ENCODE measurements around the gene KCTD10. TPM values are rescaled to one million over a fixed set of nuclear protein-coding genes. Genes with fewer than 3 reads are reported as not detected.
A peak's percentile ranks its signal among the peaks of the same experiment; 100 is the strongest.
"Not testable (repeated sequence)": the region's sequence is repeated elsewhere in the genome, so short reads cannot be mapped to it uniquely, and the experiment has no call there.

Gene KCTD10
- total RNA-seq, 1 experiment from 2014 or later, result 44.7 TPM

DNA sequence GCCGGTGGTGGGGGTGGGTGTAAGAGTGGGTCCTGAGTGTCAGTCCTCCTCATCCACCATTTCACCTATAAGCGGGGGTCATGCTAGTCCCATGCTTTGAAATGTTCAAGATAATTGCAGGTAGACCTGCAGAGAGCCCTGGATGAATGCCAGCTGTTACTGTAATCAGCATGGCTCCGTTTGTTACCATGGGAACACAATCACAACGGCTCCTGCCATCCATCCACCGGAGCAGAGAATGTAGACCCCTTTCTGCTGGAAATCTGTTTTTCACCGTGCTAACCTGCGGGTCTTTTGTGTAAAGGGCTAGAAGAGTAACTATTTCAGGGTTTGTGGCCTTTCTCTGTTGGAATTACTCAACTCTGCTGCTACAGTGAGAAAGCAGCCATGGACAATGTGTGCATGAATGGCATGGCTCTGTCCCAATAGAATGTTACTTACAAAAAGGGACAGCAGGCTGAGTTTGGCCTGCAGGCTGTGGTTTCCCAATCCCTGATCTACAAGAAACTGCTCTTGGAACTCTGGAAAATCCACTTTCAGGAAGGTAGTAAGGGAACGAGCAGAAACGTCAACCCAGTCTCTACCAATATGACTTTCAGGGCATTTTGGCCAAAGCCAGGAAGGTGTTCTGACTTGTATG, 36.1 kb downstream of the KCTD10 start:
- no peak overlapping the region for H3K27ac Mint-ChIP-seq
- ChIA-PET CTCF (interaction anchor here (1.0 to 1.7 kb wide), 4 partner anchors 8 to 157 kb away, joined by 3 to 7 read pairs (median 4); no protein-coding TSS in a partner anchor), POLR2A (no interaction called here)
- DNase-seq (ENCODE audit: low spot score) (no peak), ATAC-seq (peak; percentile 63)
- H3K36me3 Mint-ChIP-seq, result peaks cover under 1% of the 10 kb centered on the region; the same call in 1 of the 2 replicates
- H3K27me3 Mint-ChIP-seq (ENCODE audit: low read depth), result no peaks in the 10 kb centered on the region; the same call in 1 of the 2 replicates
- peaks cover 18% of the 10 kb centered on the region for H3K4me1 Mint-ChIP-seq
- no peak for TF ChIP-seq TEAD1 (CRISPR knock-in tag; IDR thresholded peaks at IDR 0.05)
- TF ChIP-seq, protein P1, sequence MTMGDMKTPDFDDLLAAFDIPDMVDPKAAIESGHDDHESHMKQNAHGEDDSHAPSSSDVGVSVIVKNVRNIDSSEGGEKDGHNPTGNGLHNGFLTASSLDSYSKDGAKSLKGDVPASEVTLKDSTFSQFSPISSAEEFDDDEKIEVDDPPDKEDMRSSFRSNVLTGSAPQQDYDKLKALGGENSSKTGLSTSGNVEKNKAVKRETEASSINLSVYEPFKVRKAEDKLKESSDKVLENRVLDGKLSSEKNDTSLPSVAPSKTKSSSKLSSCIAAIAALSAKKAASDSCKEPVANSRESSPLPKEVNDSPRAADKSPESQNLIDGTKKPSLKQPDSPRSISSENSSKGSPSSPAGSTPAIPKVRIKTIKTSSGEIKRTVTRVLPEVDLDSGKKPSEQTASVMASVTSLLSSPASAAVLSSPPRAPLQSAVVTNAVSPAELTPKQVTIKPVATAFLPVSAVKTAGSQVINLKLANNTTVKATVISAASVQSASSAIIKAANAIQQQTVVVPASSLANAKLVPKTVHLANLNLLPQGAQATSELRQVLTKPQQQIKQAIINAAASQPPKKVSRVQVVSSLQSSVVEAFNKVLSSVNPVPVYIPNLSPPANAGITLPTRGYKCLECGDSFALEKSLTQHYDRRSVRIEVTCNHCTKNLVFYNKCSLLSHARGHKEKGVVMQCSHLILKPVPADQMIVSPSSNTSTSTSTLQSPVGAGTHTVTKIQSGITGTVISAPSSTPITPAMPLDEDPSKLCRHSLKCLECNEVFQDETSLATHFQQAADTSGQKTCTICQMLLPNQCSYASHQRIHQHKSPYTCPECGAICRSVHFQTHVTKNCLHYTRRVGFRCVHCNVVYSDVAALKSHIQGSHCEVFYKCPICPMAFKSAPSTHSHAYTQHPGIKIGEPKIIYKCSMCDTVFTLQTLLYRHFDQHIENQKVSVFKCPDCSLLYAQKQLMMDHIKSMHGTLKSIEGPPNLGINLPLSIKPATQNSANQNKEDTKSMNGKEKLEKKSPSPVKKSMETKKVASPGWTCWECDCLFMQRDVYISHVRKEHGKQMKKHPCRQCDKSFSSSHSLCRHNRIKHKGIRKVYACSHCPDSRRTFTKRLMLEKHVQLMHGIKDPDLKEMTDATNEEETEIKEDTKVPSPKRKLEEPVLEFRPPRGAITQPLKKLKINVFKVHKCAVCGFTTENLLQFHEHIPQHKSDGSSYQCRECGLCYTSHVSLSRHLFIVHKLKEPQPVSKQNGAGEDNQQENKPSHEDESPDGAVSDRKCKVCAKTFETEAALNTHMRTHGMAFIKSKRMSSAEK (CRISPR knock-in tag; IDR thresholded peaks at IDR 0.05; ENCODE audit: borderline replicate concordance), result no peak
- no peak for TF ChIP-seq FOXK1 (CRISPR knock-in tag; IDR thresholded peaks at IDR 0.05)
- TF ChIP-seq KAT7 (CRISPR knock-in tag; IDR thresholded peaks at IDR 0.05; ENCODE audit: borderline replicate concordance), result no peak
- no peak for TF ChIP-seq ETV6 (CRISPR knock-in tag; IDR thresholded peaks at IDR 0.05)
- TF ChIP-seq, protein P2, sequence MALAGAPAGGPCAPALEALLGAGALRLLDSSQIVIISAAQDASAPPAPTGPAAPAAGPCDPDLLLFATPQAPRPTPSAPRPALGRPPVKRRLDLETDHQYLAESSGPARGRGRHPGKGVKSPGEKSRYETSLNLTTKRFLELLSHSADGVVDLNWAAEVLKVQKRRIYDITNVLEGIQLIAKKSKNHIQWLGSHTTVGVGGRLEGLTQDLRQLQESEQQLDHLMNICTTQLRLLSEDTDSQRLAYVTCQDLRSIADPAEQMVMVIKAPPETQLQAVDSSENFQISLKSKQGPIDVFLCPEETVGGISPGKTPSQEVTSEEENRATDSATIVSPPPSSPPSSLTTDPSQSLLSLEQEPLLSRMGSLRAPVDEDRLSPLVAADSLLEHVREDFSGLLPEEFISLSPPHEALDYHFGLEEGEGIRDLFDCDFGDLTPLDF (CRISPR knock-in tag; IDR thresholded peaks at IDR 0.05), result no peak
- no peak for TF ChIP-seq ZNF416 (CRISPR knock-in tag; IDR thresholded peaks at IDR 0.05)
- TF ChIP-seq, protein P3, sequence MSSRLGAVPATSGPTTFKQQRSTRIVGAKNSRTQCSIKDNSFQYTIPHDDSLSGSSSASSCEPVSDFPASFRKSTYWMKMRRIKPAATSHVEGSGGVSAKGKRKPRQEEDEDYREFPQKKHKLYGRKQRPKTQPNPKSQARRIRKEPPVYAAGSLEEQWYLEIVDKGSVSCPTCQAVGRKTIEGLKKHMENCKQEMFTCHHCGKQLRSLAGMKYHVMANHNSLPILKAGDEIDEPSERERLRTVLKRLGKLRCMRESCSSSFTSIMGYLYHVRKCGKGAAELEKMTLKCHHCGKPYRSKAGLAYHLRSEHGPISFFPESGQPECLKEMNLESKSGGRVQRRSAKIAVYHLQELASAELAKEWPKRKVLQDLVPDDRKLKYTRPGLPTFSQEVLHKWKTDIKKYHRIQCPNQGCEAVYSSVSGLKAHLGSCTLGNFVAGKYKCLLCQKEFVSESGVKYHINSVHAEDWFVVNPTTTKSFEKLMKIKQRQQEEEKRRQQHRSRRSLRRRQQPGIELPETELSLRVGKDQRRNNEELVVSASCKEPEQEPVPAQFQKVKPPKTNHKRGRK (CRISPR knock-in tag; IDR thresholded peaks at IDR 0.05; ENCODE audit: borderline replicate concordance), result no peak
- TF ChIP-seq FOXJ3 (CRISPR knock-in tag; IDR thresholded peaks at IDR 0.05; ENCODE audit: borderline replicate concordance), result no peak
- TF ChIP-seq CREB1 (CRISPR knock-in tag; IDR thresholded peaks at IDR 0.05), result no peak
- TF ChIP-seq, protein P4, sequence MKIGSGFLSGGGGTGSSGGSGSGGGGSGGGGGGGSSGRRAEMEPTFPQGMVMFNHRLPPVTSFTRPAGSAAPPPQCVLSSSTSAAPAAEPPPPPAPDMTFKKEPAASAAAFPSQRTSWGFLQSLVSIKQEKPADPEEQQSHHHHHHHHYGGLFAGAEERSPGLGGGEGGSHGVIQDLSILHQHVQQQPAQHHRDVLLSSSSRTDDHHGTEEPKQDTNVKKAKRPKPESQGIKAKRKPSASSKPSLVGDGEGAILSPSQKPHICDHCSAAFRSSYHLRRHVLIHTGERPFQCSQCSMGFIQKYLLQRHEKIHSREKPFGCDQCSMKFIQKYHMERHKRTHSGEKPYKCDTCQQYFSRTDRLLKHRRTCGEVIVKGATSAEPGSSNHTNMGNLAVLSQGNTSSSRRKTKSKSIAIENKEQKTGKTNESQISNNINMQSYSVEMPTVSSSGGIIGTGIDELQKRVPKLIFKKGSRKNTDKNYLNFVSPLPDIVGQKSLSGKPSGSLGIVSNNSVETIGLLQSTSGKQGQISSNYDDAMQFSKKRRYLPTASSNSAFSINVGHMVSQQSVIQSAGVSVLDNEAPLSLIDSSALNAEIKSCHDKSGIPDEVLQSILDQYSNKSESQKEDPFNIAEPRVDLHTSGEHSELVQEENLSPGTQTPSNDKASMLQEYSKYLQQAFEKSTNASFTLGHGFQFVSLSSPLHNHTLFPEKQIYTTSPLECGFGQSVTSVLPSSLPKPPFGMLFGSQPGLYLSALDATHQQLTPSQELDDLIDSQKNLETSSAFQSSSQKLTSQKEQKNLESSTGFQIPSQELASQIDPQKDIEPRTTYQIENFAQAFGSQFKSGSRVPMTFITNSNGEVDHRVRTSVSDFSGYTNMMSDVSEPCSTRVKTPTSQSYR (CRISPR knock-in tag; IDR thresholded peaks at IDR 0.05), result no peak
- TF ChIP-seq EMX1 (CRISPR knock-in tag; IDR thresholded peaks at IDR 0.05), result no peak
- no peaks in the 10 kb centered on the region for H3K9me3 Mint-ChIP-seq
- no peak overlapping the region for H3K4me3 Mint-ChIP-seq

DNA sequence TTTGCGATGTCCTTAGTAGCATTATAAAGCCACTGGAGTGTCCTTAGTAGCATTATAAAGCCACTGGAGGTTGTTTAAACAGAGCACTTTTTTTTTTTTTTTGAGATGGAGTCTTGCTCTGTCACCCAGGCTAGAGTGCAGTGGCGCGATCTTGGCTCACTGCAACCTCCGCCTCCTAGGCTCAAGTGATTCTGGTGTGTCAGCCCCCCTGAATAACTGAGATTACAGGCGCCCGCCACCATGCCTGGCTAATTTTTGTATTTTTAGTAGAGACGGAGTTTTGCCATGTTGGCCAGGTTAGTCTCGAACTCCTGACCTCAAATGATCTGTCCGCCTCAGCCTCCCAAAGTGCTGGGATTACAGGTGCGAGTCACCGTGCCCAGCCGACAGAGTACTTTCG, 37.1 kb downstream of the KCTD10 start:
- DNase-seq (ENCODE audit: low spot score); H3K27ac Mint-ChIP-seq; H3K27me3 Mint-ChIP-seq (ENCODE audit: low read depth); H3K36me3 Mint-ChIP-seq; H3K4me3 Mint-ChIP-seq; POLR2A ChIA-PET; H3K9me3 Mint-ChIP-seq; ATAC-seq: not testable (repeated sequence)
- H3K4me1 Mint-ChIP-seq, result peaks cover 28% of the 10 kb centered on the region
- CTCF ChIA-PET, result interaction anchor here (1.6 kb wide), 1 partner anchor 16 kb away, joined by 3 read pairs; no protein-coding TSS in a partner anchor
